Middle frontal gyrus (tissue), 1 donor: ENCODE data around the gene TLX1.

ENCODE experiments used
- DNase-seq: peaks from one replicate; pipeline ENCODE4 v3.0.0-alpha.2; 2015; ENCODE audit warnings: low spot score; ENCODE audit errors: extremely low spot score

TLX1 gene

DNA sequence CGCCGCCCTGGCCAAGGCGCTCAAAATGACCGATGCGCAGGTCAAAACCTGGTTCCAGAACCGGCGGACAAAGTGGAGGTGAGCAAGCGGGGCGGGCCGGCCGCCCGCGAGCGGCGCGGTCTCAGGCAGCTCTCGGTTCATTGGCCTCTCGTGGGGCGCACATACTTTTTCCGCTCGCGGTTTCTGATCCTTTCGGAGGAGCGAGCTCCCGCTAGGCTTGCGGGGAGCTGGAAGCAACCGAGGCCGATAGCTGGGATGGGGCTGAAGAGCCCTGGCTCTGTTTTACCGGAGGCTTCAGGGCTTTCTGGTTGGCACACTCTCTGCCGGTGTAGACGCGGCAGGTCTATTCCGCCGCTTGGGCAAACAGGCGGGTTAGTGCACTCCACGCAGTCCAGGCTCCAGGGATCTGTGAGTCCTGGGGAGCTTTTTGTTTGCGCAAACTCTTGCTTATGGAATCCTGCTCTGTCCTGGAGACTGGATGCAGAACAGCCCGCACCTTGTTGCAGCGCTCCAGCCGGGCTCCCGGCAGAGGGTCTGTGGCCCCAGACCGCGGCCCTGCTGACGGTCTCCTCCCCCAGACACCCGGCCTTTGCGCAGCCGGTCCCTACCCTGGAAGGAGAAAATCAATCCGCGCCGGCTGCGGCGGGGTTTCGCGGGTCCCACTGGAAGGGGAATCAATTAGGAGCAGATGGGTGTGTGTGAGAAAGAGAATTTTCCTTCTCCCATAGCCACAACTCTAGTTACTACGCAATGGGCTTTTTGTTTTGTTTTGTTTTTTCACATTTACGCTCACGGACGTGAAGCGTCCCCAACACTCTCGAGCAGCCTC lies 3.4 kb downstream of the TLX1 start:
- no peak for DNase-seq

GRCh38 chr10:101135141-101136006 lies 4.3 kb downstream of the TLX1 start:
- DNase-seq, result no peak

- DNase-seq, result no peak
Measured at GRCh38 chr10:101136007-101136707, 5.1 kb downstream of the TLX1 start.

- no peak for DNase-seq
Measured at GRCh38 chr10:101136708-101137121, 5.6 kb downstream of the TLX1 start.

- DNase-seq, result no peak
Measured at GRCh38 chr10:101137271-101137670, 6.2 kb downstream of the TLX1 start.

DNA sequence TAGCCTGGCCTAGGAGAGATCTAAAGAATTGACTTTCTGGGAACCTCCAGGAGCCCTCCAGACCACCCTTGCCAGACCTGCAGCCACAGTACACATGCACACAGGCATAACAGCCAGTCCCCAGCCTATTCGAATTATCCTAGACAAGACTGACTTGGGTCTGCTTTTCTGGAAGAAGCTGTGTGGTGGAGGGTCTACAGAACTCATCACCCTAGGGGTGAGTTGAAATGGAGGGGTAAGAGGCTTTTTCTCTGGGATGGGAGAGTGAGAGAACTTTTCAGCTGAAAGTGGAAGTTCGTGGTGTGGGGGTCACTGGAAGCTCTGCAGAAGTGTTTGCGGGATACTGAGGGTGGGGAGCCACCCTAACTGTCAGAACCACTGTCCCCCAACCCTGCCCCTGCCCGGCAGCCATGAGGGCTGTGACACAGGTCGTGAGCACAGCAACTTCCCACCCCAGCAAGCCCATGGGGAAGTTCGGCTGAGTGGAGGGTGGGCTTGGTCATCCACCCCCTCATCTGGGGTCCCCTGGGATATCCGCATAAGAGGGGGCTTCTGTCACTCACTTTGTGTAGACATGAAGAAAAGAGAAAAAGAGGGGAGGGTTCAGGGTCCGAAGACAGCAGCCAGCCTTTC lies 7.8 kb downstream of the TLX1 start:
- no peak for DNase-seq

GRCh38 chr10:101139421-101139911 lies 8.4 kb downstream of the TLX1 start:
- DNase-seq, result no peak

- no peak for DNase-seq
Measured at GRCh38 chr10:101140084-101140949, 9.2 kb downstream of the TLX1 start.

DNA sequence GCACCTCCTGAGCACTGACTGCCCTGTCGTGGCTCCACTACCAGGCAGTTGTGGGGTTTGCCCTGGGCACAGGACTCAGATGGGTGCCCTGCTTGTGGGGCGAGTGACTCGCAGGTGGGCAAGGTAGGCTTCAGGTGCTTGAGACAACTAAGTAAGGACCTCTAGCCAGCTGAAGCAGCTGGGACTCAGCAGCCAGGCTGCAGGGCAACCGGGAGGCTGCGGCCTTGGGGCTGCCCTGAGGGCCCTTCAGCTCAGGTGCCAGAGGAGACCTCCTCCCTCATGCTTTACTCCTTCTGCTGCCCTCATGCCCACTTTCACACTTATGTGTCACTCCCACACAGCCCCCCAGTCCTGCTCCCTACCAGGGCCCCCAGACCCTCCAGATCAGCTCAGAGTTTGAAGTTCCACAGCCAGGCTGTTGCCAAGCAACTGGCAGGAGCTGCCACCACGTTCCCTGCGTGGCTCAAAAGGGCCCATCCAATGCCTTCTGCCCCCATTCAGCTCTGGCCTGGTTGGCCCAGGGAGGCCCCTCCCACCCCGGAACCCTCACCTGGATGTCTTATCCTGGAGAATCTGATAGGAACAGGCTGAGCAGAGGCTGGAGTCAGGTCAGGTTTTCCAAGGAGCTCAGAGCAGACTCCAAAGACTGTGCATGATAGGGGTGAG lies 10.0 kb downstream of the TLX1 start:
- no peak for DNase-seq

DNA sequence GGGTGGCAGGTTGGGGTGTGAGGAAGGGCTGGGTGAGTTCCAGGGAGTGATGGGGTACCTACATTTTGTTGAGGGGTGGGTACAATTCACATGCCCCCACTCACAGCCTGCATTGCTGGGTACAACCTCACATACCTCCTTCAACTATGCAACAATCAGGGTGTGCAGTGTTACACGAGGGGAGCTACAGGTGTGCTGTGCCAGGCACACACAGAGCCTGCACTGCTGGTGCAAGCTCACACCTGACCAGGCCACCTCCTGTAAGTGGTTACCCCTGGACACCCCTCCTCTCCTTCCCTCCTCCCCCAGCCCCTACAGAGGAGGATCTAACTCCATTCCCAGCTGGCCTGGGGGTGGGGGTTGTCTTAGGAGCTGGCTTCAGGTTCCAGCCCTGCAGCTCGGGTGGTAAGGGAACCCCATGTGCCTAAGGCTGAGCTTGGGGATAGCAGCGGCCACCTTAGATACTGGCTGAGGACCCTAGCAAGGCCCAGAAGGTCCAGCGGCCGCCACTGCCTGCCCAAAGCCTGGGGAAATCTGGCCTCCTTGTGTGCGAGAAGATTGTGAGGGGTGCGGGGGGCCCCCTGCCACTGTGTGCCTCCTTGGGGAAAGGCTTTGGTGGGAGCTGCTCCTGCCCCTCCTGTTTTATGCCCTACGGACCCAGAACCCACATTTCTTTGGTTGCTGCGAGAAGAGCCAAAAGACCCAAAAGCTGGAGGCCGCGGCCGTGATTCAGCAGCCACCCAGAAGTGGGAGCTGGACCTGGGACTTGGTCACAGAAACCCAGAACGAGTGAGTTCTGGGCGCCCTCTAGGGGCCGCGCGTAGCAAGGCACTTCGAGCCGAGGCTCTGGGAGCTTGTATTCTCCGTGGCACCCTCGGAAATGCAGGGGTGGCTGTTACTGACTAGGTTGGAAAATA lies 10.8 kb downstream of the TLX1 start:
- peak; percentile 69 for DNase-seq

- DNase-seq, result no peak
Measured at GRCh38 chr10:101142533-101143344, 11.6 kb downstream of the TLX1 start.

DNA sequence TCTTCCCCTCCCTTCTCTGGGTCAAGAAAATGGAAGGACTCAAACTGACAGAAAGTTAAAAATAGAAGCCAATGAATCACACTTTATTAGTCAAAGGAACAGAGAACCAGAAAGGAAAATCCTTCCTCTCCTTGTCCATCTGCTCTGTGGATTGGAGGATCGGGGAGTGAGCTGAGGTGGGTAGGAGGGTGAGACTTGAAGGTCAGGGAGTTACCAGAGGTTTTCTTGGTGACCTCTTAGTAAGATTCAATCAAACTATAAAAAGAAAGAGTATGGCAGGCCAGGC lies 12.2 kb downstream of the TLX1 start:
- no peak for DNase-seq

DNA sequence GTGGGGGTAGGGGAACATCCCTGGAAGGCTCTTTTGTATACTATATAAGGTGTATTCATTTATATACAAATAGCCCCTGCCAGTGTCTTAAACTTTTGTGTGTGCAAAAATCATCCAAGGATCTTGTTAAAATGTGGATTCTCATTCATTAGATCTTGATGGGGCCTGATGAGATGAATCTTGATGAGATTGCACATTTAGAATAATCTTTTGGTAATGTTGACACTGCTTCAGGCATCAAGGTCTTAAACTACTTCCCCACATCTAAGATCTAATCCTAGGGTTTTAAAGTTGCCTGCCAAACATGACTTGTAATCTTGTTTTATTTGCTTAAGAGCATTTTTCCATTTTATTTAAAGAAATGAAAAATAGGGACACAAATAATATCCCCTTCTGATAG lies 13.0 kb downstream of the TLX1 start:
- DNase-seq, result no peak

GRCh38 chr10:101145145-101145544 lies 14.0 kb downstream of the TLX1 start:
- no peak for DNase-seq

- DNase-seq, result no peak
Measured at GRCh38 chr10:101145750-101146391, 14.8 kb downstream of the TLX1 start.

DNA sequence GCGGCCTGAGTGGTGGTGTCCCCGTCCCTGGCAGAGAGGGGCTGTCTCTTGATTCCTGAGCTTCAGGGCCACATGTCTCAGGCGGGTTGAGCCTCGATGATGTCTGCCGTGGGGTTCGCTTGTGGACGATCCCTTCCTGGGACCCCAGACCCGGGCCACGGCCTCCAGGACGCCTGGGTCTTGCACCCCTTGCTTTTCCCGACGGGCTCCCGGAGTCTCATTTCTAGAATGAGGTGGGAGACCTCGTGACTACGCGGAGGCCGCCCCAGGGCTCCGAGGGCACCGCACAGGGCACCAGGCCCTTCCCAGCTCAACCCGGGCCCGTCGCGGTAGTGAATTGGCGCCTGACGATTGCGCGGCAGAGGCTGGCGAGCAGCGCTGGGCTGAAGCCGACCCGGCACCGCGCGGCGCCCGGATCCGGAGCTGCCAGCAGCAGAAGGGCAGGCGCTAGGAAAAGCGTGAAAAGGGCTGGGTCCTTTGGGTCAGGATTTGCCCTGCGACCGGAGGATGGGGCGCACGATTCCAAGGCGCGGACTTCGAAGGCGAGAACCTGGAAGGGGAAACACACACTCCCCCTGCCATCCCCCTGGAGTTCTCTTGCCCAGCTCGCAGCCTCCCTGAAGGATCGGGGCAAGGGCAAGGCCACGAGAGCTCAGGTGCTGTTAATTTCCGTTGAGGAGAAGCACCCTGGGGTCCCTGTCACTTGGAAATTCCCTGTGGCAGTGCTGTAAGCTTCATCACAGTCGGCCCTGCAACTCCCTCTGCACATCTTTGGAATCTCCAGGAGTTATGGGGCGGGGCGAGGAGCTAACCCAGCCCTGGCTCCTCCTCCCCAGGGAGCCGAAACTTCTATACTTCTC lies 15.5 kb downstream of the TLX1 start:
- no peak for DNase-seq

DNA sequence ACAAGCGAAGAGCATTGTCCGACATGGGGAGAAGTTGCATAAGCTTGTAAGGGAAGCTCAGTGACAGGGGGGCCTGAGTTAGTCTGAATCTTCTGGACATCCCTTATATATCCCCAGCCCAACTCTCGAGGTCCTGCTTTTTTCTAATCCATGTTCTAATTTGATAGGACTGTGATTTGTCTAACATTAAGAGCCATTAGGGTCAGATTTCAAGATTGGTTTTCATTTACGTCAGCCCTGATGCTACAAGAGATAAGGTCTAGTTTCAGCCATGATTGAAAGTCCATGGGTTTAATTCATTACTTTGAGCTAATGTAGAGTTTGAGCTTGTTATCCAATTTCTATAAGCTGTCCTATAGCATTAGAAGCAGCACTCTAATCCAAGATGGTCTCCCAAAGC lies 20.3 kb downstream of the TLX1 start:
- no peak for DNase-seq
